ENCODE data around the gene PSMB2.
"Not testable (repeated sequence)": the region's sequence is repeated elsewhere in the genome, so short reads cannot be mapped to it uniquely, and the experiment has no call there.

The PSMB2 gene

DNA sequence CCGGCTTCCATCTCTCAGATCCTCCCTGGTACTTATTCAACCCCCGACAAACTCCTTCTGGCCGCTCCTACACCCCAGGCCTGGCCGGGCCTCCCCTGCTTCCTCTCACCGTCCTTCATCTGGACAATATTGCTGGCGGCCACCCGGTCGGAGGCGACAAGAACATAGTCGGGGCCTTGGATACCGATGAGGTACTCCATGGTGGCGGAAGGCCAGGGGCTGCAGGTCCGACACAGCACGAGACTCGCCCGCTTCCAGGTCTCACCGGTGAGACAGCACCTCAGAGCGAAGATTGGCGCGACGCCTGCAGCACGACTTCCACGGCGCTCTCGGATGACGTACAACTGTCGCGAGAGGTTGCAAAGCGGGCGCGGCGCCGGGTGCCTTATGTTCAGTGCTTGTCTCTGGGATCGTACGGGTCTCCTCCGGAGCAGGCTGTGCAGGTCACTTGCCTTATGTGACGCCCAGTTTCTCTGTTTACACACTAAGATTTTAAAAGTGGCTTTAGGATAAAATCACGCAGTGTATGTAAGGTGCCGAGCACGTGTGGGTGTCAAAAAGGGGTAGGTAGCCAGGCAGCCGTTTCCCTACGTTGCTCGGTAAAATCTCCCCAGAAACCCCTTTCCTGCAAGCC, at the start of gene PSMB2:
Gene PSMB2, minus strand, starts transcription at position 294 of the 634 bp plus-strand sequence. Its CDS starts 94 bp downstream, at position 200.
- Histone ChIP-seq H3K27me3 (ENCODE audit: control insufficient read depth, insufficient read depth, low read length) (peaks cover 11% of the 10 kb centered on the region), H3K9me3 (ENCODE audit: control insufficient read depth, low read length) (no peaks in the 10 kb centered on the region), H3K36me3 (ENCODE audit: control insufficient read depth, insufficient read depth, low read length) (no peaks in the 10 kb centered on the region), H3K4me3 (ENCODE audit: low read length) (peak within 1 kb of the TSS; percentile 51), H3K4me1 (ENCODE audit: control insufficient read depth, insufficient read depth, low read length) (no peaks in the 10 kb centered on the region), H3K9ac (ENCODE audit: low read length) (peak within 1 kb of the TSS; percentile 89)

DNA sequence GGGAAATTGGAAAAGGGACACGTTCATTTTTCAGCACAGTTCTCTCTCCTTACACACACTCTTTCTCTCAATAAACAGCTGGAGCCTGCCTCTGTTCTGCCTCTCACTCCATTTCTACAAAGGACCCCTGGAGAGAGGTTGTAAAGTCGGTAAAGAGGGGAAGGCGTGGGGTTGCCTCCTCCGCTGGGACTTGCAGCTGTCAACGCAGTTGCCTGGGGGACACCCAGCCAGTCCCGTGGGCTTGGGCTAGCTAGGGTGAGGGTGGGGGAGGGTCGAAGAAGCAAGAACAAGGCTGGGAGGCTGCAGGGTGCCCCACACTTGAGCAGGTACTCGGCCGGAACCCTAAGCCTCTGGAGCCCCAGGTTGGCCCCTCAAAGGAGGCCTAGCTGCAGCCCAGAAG, 49.8 kb upstream of the PSMB2 start:
- no peaks in the 10 kb centered on the region for H3K36me3 ChIP-seq (ENCODE audit: control insufficient read depth, insufficient read depth, low read length)
- H3K9ac ChIP-seq (ENCODE audit: low read length): no peak overlapping the region
- no peaks in the 10 kb centered on the region for H3K4me1 ChIP-seq (ENCODE audit: control insufficient read depth, insufficient read depth, low read length)
- no peaks in the 10 kb centered on the region for H3K9me3 ChIP-seq (ENCODE audit: control insufficient read depth, low read length)
- H3K27me3 ChIP-seq (ENCODE audit: control insufficient read depth, insufficient read depth, low read length): no peaks in the 10 kb centered on the region
- no peak overlapping the region for H3K4me3 ChIP-seq (ENCODE audit: low read length)

DNA sequence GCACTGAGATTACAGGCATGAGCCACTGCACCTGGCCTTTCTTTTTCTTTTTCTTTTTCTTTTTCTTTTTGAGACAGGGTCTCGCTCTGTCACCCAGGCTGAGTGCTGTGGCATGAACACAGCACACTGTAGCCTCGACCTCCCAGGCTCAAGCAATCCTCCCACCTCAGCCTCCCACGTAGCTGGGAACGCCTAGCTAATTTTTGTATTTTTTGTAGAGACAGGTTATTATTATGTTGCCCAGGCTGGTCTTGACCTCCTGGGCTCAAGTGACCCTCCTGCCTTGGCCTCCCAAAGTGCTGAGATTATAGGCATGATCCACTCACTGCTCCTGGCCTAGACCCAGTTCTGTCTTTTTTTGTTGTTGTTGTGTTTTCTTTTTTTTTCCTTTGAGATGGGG, 48.8 kb upstream of the PSMB2 start:
- not testable (repeated sequence) for H3K36me3 ChIP-seq (ENCODE audit: control insufficient read depth, insufficient read depth, low read length); H3K4me1 ChIP-seq (ENCODE audit: control insufficient read depth, insufficient read depth, low read length); H3K4me3 ChIP-seq (ENCODE audit: low read length); H3K27me3 ChIP-seq (ENCODE audit: control insufficient read depth, insufficient read depth, low read length); H3K9me3 ChIP-seq (ENCODE audit: control insufficient read depth, low read length); H3K9ac ChIP-seq (ENCODE audit: low read length)

DNA sequence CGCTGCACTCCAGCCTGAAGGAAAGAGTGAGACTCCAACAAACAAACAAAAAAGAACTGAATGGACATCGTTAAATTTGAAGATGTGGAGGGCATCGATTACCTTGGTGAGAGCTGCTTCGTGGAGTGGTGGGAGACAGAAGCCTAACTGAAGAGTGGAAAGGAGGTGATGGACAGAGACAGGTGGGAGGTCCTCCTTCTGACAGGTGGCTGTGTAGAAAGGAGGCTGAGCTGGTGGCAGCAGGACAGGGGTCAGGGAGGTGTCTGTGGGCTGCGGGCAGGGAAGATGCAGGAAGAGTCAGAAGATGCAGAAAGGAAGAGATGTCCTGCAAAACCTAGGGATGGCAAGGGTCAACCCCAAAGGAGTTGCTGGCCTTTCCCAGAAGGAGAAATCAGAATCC, 46.8 kb upstream of the PSMB2 start:
- no peak overlapping the region for H3K9ac ChIP-seq (ENCODE audit: low read length)
- H3K9me3 ChIP-seq (ENCODE audit: control insufficient read depth, low read length): no peaks in the 10 kb centered on the region
- H3K4me3 ChIP-seq (ENCODE audit: low read length): no peak overlapping the region
- peaks cover 3% of the 10 kb centered on the region for H3K27me3 ChIP-seq (ENCODE audit: control insufficient read depth, insufficient read depth, low read length)
- H3K4me1 ChIP-seq (ENCODE audit: control insufficient read depth, insufficient read depth, low read length): no peaks in the 10 kb centered on the region
- no peaks in the 10 kb centered on the region for H3K36me3 ChIP-seq (ENCODE audit: control insufficient read depth, insufficient read depth, low read length)

DNA sequence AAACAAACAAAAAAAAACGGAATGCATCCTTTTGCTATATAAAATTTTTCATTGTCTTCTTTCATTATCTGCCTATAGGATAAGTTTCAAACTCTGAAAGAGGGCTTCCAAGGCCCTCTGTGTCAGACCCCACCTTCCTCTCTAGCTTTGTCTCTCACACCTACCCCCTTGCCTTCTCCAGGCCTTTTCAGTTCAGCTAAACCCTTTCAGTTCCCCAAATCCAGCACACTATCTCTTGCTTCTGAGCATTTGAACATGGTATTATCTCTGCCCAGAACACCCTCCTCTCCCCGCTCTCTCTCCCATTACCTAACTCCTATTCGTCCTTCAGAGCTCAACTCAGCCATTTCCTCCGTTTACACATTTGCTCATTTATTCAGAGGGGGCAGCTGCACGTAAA, 41.7 kb upstream of the PSMB2 start:
- Histone ChIP-seq H3K4me3 (ENCODE audit: low read length) (no peak overlapping the region), H3K4me1 (ENCODE audit: control insufficient read depth, insufficient read depth, low read length) (no peaks in the 10 kb centered on the region), H3K9me3 (ENCODE audit: control insufficient read depth, low read length) (no peaks in the 10 kb centered on the region), H3K27me3 (ENCODE audit: control insufficient read depth, insufficient read depth, low read length) (peaks cover 3% of the 10 kb centered on the region), H3K9ac (ENCODE audit: low read length) (no peak overlapping the region), H3K36me3 (ENCODE audit: control insufficient read depth, insufficient read depth, low read length) (no peaks in the 10 kb centered on the region)

DNA sequence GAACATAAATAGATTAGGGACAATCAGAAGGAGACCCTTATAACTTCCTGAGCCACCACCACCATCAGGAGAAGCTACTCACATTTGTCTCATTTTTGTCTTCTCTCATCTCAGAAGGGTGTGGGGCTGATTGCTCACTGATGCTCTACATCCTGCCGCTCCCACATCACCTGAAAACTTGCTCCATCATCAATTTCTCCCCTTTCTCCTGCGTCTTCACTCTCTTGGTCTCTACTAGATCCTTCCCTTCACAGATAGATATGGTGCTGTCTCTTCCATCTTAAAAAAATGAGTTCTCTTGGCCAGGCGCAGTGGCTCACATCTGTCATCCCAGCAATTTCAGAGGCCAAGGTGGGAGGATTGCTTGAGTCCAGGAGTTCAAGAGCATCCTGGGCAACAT, 38.9 kb upstream of the PSMB2 start:
- Histone ChIP-seq H3K9me3 (ENCODE audit: control insufficient read depth, low read length) (no peaks in the 10 kb centered on the region), H3K9ac (ENCODE audit: low read length) (no peak overlapping the region), H3K4me1 (ENCODE audit: control insufficient read depth, insufficient read depth, low read length) (no peaks in the 10 kb centered on the region), H3K4me3 (ENCODE audit: low read length) (no peak overlapping the region), H3K36me3 (ENCODE audit: control insufficient read depth, insufficient read depth, low read length) (no peaks in the 10 kb centered on the region), H3K27me3 (ENCODE audit: control insufficient read depth, insufficient read depth, low read length) (no peaks in the 10 kb centered on the region)

DNA sequence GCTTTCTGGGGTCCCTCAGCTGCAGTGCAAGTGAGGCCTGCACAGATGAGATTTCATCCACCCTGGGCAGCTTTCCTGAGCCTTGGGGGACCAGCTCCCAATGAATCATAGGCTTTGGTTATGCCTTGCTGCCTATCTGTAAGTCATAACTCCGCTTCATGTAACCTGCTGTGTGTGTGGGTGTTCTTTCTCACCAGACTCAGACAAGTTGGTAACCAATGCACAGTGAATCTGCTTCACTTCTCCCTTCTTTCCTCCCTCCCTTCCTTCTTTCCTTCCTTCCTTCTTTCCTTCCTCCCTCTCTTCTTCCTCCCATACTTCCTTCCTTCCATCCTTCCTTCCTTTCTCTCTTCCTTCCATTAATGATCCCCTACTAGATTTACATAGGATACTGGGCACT, 34.4 kb upstream of the PSMB2 start:
- H3K9ac ChIP-seq (ENCODE audit: low read length): no peak overlapping the region
- H3K9me3 ChIP-seq (ENCODE audit: control insufficient read depth, low read length): no peaks in the 10 kb centered on the region
- no peaks in the 10 kb centered on the region for H3K36me3 ChIP-seq (ENCODE audit: control insufficient read depth, insufficient read depth, low read length)
- H3K4me1 ChIP-seq (ENCODE audit: control insufficient read depth, insufficient read depth, low read length): no peaks in the 10 kb centered on the region
- H3K4me3 ChIP-seq (ENCODE audit: low read length): no peak overlapping the region
- H3K27me3 ChIP-seq (ENCODE audit: control insufficient read depth, insufficient read depth, low read length): peaks cover 4% of the 10 kb centered on the region

DNA sequence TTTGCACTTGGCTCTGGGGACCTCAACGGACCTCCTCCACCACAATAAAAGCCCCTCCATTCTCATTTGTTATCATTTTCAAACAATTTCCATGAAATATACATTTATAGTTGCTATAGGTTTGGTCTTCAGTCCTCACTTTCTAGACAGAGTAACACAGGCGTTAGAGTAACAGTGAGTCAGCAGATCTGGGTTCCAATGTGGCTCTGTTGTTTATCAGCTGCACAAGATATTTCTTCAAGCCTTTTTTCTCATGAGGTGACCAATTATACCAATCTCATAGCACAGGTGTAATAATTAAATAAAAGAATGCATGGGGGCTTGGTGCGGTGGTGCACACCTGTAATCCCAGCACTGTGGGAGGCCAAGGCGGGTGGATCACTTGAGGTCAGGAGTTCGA, 32.8 kb upstream of the PSMB2 start:
- no peaks in the 10 kb centered on the region for H3K9me3 ChIP-seq (ENCODE audit: control insufficient read depth, low read length)
- H3K4me3 ChIP-seq (ENCODE audit: low read length): no peak overlapping the region
- H3K4me1 ChIP-seq (ENCODE audit: control insufficient read depth, insufficient read depth, low read length): no peaks in the 10 kb centered on the region
- no peaks in the 10 kb centered on the region for H3K36me3 ChIP-seq (ENCODE audit: control insufficient read depth, insufficient read depth, low read length)
- no peak overlapping the region for H3K9ac ChIP-seq (ENCODE audit: low read length)
- peaks cover 4% of the 10 kb centered on the region for H3K27me3 ChIP-seq (ENCODE audit: control insufficient read depth, insufficient read depth, low read length)

DNA sequence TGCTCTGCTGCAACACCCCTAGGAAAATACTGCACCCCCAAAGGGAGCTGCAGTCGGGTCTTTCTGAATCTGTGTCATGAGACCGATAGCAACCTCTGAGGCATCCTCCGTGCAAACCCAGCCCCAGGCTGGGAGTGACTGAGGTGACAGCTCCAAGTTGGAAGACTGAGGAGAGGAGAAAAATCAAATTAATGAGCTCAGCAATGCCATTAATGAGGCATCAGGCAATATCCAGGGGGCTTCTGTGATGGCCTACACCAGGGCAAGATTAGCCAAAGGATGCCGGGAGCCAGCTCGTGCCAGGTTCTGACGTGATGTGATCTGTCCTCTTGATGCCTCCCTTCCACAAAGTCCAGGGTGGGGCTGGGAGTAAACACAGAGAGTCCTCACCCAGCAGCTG, 30.8 kb upstream of the PSMB2 start:
- Histone ChIP-seq H3K27me3 (ENCODE audit: control insufficient read depth, insufficient read depth, low read length) (peaks cover 4% of the 10 kb centered on the region), H3K4me3 (ENCODE audit: low read length) (no peak overlapping the region), H3K9me3 (ENCODE audit: control insufficient read depth, low read length) (no peaks in the 10 kb centered on the region), H3K4me1 (ENCODE audit: control insufficient read depth, insufficient read depth, low read length) (no peaks in the 10 kb centered on the region), H3K36me3 (ENCODE audit: control insufficient read depth, insufficient read depth, low read length) (no peaks in the 10 kb centered on the region), H3K9ac (ENCODE audit: low read length) (no peak overlapping the region)

DNA sequence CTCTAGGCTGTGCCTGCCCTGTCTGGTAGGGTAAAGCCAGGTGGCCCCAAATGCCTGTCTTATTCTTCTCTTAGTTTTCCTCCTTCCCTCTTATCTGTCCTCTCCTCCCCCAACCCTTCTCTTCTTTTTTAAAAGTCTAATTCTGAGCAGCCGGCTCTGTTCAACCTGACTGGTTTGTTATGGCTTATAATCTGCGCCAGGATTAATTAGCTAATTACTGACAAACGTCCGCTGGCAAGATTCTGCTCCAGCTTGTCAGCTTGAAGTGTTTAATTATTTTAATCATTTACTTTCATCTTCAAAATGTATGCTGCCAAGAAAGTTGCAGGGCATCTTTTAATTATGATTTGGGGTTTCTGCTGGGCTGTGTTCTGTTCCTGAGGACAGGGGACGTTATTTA, 27.2 kb upstream of the PSMB2 start:
- H3K27me3 ChIP-seq (ENCODE audit: control insufficient read depth, insufficient read depth, low read length): peaks cover 4% of the 10 kb centered on the region
- H3K4me1 ChIP-seq (ENCODE audit: control insufficient read depth, insufficient read depth, low read length): no peaks in the 10 kb centered on the region
- no peaks in the 10 kb centered on the region for H3K36me3 ChIP-seq (ENCODE audit: control insufficient read depth, insufficient read depth, low read length)
- no peak overlapping the region for H3K9ac ChIP-seq (ENCODE audit: low read length)
- no peaks in the 10 kb centered on the region for H3K9me3 ChIP-seq (ENCODE audit: control insufficient read depth, low read length)
- H3K4me3 ChIP-seq (ENCODE audit: low read length): no peak overlapping the region

DNA sequence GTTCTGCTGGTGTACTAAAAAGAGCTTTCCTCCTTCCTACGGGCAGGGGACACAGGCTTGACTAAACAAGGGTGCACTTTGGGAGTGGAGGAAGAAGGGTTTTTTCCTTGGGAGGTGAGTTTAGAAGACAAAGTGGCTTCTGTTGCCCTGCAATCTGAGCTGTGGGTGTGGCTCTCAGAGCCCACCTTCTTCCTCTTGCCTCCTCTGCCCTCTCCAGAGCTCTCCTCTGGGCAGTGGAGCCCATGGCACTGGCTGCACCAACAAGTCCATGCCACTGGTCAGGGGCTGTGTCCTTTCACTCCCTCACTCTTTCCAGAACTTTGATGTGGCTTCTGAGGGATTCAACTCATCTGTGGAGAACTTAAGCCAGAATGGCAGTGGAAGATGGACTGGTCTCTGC, 25.6 kb upstream of the PSMB2 start:
- no peaks in the 10 kb centered on the region for H3K36me3 ChIP-seq (ENCODE audit: control insufficient read depth, insufficient read depth, low read length)
- no peaks in the 10 kb centered on the region for H3K9me3 ChIP-seq (ENCODE audit: control insufficient read depth, low read length)
- peaks cover 1% of the 10 kb centered on the region for H3K27me3 ChIP-seq (ENCODE audit: control insufficient read depth, insufficient read depth, low read length)
- H3K9ac ChIP-seq (ENCODE audit: low read length): no peak overlapping the region
- no peak overlapping the region for H3K4me3 ChIP-seq (ENCODE audit: low read length)
- no peaks in the 10 kb centered on the region for H3K4me1 ChIP-seq (ENCODE audit: control insufficient read depth, insufficient read depth, low read length)

DNA sequence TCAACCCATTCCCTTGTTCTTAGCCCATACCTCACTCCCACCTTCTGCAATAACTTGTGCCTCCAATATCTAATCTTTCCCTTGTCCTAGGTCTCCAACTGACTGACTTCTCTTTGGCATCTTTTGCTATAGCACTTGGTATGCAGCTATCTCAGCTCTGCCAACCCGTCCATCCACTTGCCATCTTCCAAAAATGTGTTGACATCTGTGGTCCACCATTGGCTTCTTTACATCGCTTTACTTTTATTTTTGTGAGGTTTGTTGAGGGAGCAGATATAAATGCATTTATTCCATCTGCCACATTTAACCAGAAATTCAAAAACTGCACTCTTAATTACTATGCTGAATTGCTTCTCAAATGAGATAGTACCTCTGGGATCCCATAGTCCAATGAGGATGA, 24.9 kb upstream of the PSMB2 start:
- no peak overlapping the region for H3K4me3 ChIP-seq (ENCODE audit: low read length)
- H3K9ac ChIP-seq (ENCODE audit: low read length): no peak overlapping the region
- H3K36me3 ChIP-seq (ENCODE audit: control insufficient read depth, insufficient read depth, low read length): no peaks in the 10 kb centered on the region
- no peaks in the 10 kb centered on the region for H3K27me3 ChIP-seq (ENCODE audit: control insufficient read depth, insufficient read depth, low read length)
- no peaks in the 10 kb centered on the region for H3K4me1 ChIP-seq (ENCODE audit: control insufficient read depth, insufficient read depth, low read length)
- H3K9me3 ChIP-seq (ENCODE audit: control insufficient read depth, low read length): no peaks in the 10 kb centered on the region

DNA sequence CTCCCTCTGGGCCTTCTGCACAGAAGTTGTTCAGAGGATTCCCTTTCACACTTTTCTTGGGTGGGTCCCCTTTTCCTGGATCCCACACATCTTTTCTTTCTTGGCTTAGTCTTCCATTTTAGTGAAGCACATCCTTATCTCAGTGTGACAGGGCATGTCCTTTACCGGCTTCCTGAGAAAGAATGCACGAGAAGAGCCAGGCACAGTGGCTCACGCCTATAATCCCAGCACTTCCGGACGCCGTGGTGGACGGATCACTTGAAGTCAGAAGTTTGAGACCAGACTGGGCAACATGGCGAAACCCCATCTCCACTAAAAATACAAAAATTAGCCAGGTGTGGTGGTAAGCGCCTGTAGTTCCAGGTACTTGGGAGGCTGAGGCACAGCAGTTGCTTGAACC, 22.1 kb upstream of the PSMB2 start:
- Histone ChIP-seq H3K4me1 (ENCODE audit: control insufficient read depth, insufficient read depth, low read length) (no peaks in the 10 kb centered on the region), H3K27me3 (ENCODE audit: control insufficient read depth, insufficient read depth, low read length) (peaks cover 6% of the 10 kb centered on the region), H3K4me3 (ENCODE audit: low read length) (no peak overlapping the region), H3K9me3 (ENCODE audit: control insufficient read depth, low read length) (no peaks in the 10 kb centered on the region), H3K9ac (ENCODE audit: low read length) (no peak overlapping the region), H3K36me3 (ENCODE audit: control insufficient read depth, insufficient read depth, low read length) (no peaks in the 10 kb centered on the region)

All from mucosa of stomach (tissue), 1 donor.